Measurements from ENCODE around the gene BMPR1A.
A peak's percentile ranks its signal among the peaks of the same experiment; 100 is the strongest.

The BMPR1A gene

DNA sequence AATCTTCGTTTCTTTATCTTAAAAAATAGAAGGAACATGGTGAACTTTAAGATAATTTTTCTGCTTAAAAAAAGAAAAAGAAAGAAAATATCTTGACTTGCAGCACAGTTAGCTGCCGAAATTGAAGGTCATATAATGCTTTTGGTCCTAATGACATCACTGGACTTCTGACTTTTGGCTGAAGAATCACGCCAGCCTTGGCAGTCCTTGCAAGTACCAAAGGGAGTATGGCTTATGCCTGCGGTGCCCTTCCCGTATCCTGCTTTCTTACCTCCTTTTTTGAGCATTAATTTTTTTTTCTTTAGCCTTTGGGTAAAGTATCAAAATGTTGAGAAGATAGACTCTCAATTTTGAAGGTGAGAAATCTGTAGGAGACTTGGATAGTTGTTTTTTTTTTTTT is 7.0 kb downstream of the BMPR1A start:
- DNase-seq (ENCODE audit: low read depth, low spot score), result no peak

- DNase-seq (ENCODE audit: low read depth, low spot score), result no peak
Observed at GRCh38 chr10:86765548-86765947, 9.1 kb downstream of the BMPR1A start.

- no peak for DNase-seq (ENCODE audit: low read depth, low spot score)
Observed at GRCh38 chr10:86768412-86769062, 12.1 kb downstream of the BMPR1A start.

- DNase-seq (ENCODE audit: low read depth, low spot score), result no peak
Observed at GRCh38 chr10:86769991-86770390, 13.6 kb downstream of the BMPR1A start.

GRCh38 chr10:86770412-86770960 is 14.1 kb downstream of the BMPR1A start:
- DNase-seq (ENCODE audit: low read depth, low spot score), result no peak

DNA sequence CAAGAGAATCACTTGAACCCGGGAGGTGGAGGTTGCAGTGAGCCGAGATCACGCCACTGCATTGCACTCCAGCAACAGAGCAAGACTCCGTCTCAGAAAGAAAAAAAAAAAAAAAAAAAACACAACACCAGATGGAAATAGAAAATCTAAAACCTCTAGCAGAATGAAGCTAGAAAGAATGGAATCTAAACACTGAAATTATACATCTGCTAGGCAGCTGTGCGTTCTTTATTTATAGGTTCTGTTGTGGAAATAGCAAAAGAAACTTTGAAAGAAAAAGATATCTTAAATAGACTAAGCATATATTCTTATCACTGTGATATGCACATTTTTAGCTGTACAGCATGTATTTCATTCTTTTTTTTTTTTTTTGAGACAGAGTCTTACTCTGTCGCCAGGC is 17.1 kb downstream of the BMPR1A start:
- no peak for DNase-seq (ENCODE audit: low read depth, low spot score)

- DNase-seq (ENCODE audit: low read depth, low spot score), result no peak
Observed at GRCh38 chr10:86775056-86775869, 18.8 kb downstream of the BMPR1A start.

DNA sequence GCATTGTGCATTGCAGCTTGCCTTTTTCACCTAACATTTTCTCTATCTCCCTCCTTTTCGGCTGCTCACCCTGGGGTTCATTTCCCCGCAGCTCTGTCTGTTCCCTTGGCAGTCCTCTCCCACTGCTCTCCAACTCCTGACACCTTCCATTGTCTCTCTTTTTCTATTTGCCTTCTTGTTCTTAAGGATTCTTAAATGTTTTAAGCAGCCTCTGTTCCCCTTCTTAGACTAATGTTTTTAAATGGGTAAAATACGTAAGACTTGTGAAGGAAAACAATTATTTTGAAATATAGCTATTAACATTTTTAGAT is 19.4 kb downstream of the BMPR1A start:
- no peak for DNase-seq (ENCODE audit: low read depth, low spot score)

GRCh38 chr10:86779220-86780017 is 23.0 kb downstream of the BMPR1A start:
- DNase-seq (ENCODE audit: low read depth, low spot score), result no peak

DNA sequence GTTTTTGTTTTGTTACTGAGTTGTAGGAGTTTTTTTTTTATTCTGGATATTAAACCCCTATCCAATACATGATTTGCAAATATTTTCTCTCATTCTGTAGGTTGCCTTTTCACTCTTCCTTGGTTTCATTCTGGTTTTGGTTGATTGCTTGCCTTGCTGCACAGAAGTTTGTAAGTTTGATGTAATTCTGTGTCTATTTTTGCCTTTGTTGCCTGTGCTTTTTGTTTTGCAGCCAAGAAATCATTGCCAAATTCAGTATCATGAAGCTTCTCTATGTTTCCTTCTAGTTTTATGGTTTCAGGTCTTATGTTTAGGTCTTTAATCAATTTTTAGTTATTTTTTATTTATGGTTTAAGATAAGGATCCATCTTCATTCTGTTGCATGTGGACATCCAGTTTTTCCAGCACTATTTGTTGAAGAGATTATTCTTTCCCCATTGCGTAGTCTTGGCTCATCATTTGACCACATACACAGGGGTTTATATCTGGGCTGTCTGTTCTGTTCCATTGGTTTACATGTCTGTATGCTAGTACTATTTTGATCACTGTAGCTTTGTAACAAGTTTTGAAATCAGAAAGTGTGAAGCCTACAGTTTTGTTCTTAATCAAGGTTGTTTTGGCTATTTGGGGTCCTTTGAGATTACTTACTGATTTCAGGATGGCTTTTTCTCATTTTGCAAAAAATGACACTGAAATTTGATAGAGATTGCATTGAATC is 26.4 kb downstream of the BMPR1A start:
- DNase-seq (ENCODE audit: low read depth, low spot score), result no peak

DNA sequence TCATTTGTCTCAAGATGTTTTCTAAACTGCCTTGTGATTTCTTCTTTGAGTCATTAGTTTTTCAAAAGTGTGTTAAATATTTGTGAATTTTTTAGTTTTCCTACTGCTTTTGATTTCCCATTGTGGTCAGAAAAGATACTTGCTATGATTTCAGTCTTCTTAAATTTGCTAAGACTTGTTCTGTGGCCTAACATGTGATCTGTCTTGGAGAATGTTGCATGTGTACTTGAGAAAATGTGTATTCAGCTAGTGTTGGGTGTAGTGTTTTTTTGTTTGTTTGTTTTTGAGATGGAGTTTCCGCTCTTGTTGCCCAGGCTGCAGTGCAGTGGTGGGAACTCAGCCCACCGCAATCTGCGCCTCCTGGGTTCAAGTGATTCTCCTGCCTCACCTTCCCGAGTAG is 28.6 kb downstream of the BMPR1A start:
- no peak for DNase-seq (ENCODE audit: low read depth, low spot score)

- no peak for DNase-seq (ENCODE audit: low read depth, low spot score)
Observed at GRCh38 chr10:86785968-86786367, 29.5 kb downstream of the BMPR1A start.

DNA sequence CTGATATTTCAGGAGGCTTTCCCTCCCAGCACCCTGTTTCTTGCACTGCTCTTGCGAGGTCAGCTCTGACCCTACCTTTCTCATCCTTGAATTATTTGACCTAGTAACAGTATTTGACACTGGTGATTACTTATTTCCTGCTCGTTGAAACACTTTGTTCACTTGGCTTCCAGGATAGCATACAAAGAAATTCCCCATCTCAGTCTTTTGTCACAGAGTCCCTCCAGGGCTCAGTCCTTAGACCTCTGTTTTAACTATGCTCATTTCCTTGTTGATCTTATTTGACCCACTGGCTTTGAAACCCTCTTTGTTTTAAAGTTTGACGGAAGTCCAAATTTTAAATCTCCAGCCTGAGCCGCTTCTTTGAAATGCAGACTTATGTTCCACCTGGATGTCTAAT is 29.9 kb downstream of the BMPR1A start:
- peak; percentile 46 for DNase-seq (ENCODE audit: low read depth, low spot score)

DNA sequence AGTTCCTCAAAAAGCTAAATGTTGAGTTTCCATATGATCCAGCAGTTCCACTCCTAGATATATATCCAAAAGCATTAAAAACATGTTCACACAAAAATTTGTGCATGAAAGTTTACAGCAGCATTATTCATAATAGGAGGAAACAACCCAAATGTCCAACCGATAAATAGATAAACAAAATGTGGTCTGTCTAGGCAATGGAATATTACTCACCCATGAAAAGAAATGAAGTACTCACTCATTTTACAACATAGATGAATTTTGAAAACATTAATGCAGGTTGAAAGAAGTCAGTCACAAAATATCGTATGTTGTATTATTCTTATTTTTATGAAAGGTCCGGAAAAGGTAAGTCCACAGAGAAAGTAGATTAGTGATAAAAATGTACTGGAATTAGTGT is 34.0 kb downstream of the BMPR1A start:
- DNase-seq (ENCODE audit: low read depth, low spot score), result no peak

DNA sequence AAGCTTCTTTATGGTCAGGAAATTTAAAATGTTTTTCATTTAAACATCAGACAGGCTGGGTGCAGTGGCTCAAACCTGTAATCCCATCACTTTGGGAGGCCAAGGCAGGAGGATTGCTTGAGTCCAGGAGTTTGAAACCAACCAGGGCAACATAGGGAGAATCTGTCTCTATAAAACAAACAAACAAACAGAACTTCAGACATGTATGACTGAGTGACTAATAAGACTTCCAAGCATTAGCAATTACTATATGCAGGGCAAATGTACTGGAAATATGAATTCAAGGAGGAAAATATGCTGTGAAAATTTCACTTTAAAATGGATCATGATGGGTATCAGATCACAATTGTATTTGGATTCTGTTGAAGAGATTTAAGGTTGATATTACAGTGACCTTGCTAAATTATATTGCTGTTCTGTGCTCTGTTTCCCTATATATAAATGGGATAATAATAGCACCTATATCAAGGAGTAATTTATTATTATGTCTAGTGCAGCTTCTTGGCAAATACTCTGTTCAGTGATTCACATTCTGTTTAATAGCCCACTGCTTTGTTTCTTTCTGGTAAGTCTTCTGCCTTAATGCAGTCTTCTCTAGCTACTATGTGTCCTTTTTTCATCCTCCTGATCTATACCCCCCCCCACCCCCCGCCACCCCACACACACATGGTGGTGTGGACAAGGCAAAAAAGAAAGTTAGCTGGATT is 36.2 kb downstream of the BMPR1A start:
- DNase-seq (ENCODE audit: low read depth, low spot score), result no peak

- no peak for DNase-seq (ENCODE audit: low read depth, low spot score)
Observed at GRCh38 chr10:86793696-86794095, 37.3 kb downstream of the BMPR1A start.

DNA sequence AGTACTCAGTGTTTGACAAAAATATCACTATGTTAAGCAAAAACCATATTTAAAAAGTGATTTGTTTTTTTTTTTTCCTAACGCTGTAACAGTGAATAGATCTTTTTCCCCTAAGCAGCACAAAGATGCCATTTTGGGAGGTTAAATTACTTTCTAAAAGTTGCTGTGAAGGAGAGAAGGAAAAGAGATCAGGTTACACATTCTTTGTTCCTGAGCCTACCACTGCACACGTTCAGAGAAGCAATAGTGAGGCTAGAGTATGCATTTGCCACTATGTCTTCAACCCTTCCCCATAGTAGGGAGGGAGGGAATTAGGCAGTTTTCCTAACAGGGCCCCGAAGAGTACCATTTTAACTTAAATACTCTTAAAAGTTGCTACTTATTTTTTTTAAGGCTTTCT is 38.9 kb downstream of the BMPR1A start:
- peak; percentile 58 for DNase-seq (ENCODE audit: low read depth, low spot score)

- no peak for DNase-seq (ENCODE audit: low read depth, low spot score)
Observed at GRCh38 chr10:86798025-86798424, 41.6 kb downstream of the BMPR1A start.

GRCh38 chr10:86798611-86799010 is 42.2 kb downstream of the BMPR1A start:
- DNase-seq (ENCODE audit: low read depth, low spot score), result no peak

DNA sequence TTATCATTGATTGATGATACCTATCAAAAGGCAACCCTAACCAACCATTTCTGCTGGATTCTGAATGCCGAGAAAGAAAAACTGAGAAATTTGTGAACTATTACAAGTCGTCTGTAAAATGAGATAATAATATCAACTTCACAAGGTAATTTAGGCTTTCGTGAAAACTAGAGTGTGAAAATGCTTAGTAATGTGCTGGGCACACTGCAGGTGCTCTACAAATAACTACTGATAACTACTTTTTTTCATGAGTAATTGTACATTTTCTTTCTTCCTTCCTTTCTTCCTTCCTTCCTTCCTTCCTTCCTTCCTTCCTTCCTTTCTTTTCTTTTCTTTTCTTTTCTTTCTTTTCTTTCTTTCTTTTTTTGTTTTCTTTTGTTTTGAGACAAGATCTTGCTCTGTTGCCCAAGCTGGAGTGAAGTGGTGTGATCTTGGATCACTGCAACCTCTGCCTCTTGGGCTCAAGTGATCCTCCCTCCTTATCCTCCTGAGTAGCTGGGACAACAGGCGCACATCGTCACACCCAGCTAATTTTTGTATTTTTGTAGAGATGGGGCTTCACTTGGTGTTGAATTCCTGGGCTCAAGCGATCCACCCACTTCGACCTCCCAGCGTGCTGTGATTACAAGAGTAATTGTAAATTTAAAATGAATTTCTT is 42.9 kb downstream of the BMPR1A start:
- no peak for DNase-seq (ENCODE audit: low read depth, low spot score)

DNA sequence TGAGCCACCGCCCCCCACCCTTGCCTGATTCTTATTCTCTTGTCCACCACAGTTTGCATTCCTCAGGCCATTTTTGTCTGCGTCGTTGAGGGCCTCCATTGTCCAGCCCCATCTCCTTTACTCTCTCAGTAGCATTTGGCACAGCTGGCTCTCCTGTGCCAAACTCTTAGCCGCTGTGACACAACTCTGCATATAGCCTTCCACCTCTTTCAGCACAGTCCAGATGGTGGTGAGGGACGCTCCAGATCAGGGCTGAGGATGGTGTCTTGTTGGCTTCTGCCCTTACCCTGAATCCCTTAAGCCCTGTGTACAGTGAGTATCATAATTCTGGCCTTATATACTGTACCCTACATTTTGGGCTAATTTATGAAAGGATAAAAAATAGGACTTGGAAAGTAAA is 45.6 kb downstream of the BMPR1A start:
- no peak for DNase-seq (ENCODE audit: low read depth, low spot score)

All from ELF-1 (cell line).